A549 treated with AZD2906 at 1 μM for 4 hours (cell line): ENCODE data around the gene FAM177B. TPM values are rescaled to one million over a fixed set of nuclear protein-coding genes. Genes with fewer than 3 reads are reported as not detected.

Experiments used
- total RNA-seq: library from RNA; stranded (reverse); fragments of 200-300 nt; extraction: Qiagen RNA extraction; gene quantifications from 5 replicates; pipeline ENCODE4 v1.2.3, GENCODE V29; 2022

FAM177B gene
- not detected in 5 replicates for total RNA-seq

GRCh38 chr1:222736972-222737371 lies at the start of gene FAM177B:
Gene FAM177B (plus strand): TSS chr1:222737202. CDS start chr1:222746546, 9,344 bp downstream.

GRCh38 chr1:222712253-222713090 lies 24.5 kb upstream of the FAM177B start, which contains the start of the genes AIDA and BROX:
Gene AIDA (minus strand): TSS chr1:222712491. CDS start chr1:222712317, 174 bp downstream.
Gene BROX (plus strand): TSS chr1:222712564. CDS start chr1:222715700, 3,136 bp downstream.

Other genes with a start within 250 kb of the FAM177B start
- 9.1 to 11.6 TPM (median 9.8 TPM) in 5 replicates for gene HHIPL2, start 189.1 kb upstream of the FAM177B start, total RNA-seq
- 7.5 to 11.2 TPM (median 8.7 TPM) in 5 replicates for gene TAF1A, start 147.3 kb upstream of the FAM177B start, total RNA-seq
- gene MIA3, start 119.1 kb upstream of the FAM177B start, total RNA-seq = 18.8 to 24.1 TPM (median 22.3 TPM) in 5 replicates
- gene AIDA, start 24.7 kb upstream of the FAM177B start, total RNA-seq = 60.7 to 69.9 TPM (median 68.4 TPM) in 5 replicates
- gene BROX, start 24.6 kb upstream of the FAM177B start, total RNA-seq = 17.8 to 23.9 TPM (median 18.4 TPM) in 5 replicates
- gene DISP1, start 77.8 kb downstream of the FAM177B start, total RNA-seq = 1.5 to 2.0 TPM (median 1.8 TPM) in 5 replicates